Activated CD4-positive, alpha-beta T cell treated with anti-CD3 and anti-CD28 coated beads, Interleukin-2, amount 10 ng/mL, durations not matched to agents 7 days and 5 days (primary cell): ENCODE data around the gene CCDC158. TPM values are rescaled to one million over a fixed set of nuclear protein-coding genes. Genes with fewer than 3 reads are reported as not detected.
"Not testable (repeated sequence)": the region's sequence is repeated elsewhere in the genome, so short reads cannot be mapped to it uniquely, and the experiment has no call there.

ENCODE experiments used
- CTCF ChIA-PET: fragments of 350-600 bp; sonication (Branson Sonifier 250); formaldehyde crosslinking; loops from one replicate; lab custom pipeline; 2021; ENCODE audit warnings: antibody characterized with exemption; lab: Charles Lee
- POLR2A ChIA-PET: fragments of 350-600 bp; sonication (Branson Sonifier 250); formaldehyde crosslinking; loops from one replicate; lab custom pipeline; 2021; ENCODE audit warnings: antibody characterized with exemption; lab: Charles Lee
- DNase-seq: peaks from one replicate; pipeline ENCODE4 v3.0.0-alpha.2; 2020
- H3K27ac Mint-ChIP-seq: one replicate; pipeline ENCODE4 v1.8.0; 2021; ENCODE audit warnings: mild to moderate bottlenecking, moderate library complexity, mixed read lengths
- H3K27me3 Mint-ChIP-seq: one replicate; pipeline ENCODE4 v1.8.0; 2021; ENCODE audit warnings: mixed read lengths
- H3K36me3 Mint-ChIP-seq: one replicate; pipeline ENCODE4 v1.8.0; 2021; ENCODE audit warnings: low read depth, mixed read lengths
- H3K4me1 Mint-ChIP-seq: one replicate; pipeline ENCODE4 v1.8.0; 2021; ENCODE audit warnings: mixed read lengths
- H3K4me3 Mint-ChIP-seq: one replicate; pipeline ENCODE4 v1.8.0; 2021; ENCODE audit warnings: mild to moderate bottlenecking, moderate library complexity, mixed read lengths
- H3K9me3 Mint-ChIP-seq: one replicate; pipeline ENCODE4 v1.8.0; 2021; ENCODE audit warnings: mixed read lengths
- total RNA-seq, 2 experiments: library from RNA; stranded (reverse); gene quantifications; one replicate each; pipeline ENCODE4 v1.2.3, GENCODE V29; 2021

CCDC158 gene
- total RNA-seq, 2 experiments from 2014 or later, result not detected

DNA sequence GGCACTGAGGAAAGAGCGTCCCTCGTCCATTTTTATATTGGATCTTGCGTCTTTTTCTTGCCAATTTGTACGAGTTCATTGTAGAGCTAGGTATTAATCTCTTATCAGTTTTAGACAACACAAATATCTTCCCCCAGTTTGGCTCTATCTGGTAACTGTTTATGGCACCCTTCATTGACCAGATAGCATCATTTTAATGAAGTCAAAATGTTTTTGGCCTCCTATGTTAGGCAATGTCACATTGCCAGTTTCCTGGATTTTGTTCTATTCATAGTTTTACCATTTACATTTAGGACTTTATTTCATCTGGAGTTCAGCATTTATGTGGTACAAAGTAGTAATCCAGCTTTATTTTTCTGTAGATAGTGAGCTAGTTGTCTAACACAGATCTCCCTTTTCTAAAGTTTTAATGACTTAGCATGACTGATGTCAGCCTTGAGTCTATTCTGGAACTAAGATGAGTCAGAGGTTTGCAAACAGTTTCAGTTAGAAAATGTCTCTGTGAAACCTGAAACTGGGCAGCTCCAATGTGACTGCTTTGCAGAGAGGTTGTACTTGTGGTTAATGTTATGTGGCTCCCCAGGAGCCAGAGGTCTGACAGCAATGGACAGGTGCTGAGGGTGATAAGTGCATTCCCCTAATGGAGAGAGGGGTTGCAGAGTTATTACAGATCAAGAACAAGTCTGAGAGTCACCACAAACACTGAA, 119.7 kb downstream of the CCDC158 start:
- Mint-ChIP-seq H3K9me3 (peaks cover 18% of the 10 kb centered on the region), H3K4me1 (peaks cover 45% of the 10 kb centered on the region), H3K27me3 (peaks cover 19% of the 10 kb centered on the region), H3K27ac (peak overlapping the region; percentile 9), H3K4me3 (no peak overlapping the region), H3K36me3 (peaks cover 11% of the 10 kb centered on the region)
- CTCF ChIA-PET, result interaction anchor here (0.6 to 0.8 kb wide), 3 partner anchors 29 to 1293 kb away, joined by 3 to 4 read pairs (median 3); no protein-coding TSS in a partner anchor
- POLR2A ChIA-PET, result no interaction called here
- peak; percentile 38 for DNase-seq

DNA sequence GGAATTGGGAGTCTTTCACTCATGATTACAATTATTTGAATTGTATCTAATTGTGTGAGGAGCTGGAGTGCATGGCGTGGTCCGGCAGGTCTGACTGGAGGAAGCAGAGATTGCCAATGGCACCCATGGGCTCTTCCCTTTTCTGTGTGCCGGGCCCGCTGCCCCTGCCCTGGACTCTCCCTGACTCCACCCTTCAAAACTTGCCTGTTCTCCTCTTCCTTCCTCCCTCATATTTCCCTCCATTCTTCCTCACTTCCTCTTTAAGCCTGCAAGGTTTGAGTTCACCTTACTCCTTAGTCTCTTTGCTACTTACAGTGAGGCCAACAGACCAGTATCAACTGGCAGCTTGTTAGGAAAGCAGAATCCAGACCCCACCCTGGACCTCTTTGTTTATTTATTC, 120.9 kb downstream of the CCDC158 start:
- DNase-seq, result no peak
- H3K27me3 Mint-ChIP-seq, result peaks cover 19% of the 10 kb centered on the region
- H3K27ac Mint-ChIP-seq, result no peak overlapping the region
- H3K4me3 Mint-ChIP-seq, result no peak overlapping the region
- CTCF ChIA-PET, result no interaction called here
- peaks cover 25% of the 10 kb centered on the region for H3K9me3 Mint-ChIP-seq
- POLR2A ChIA-PET, result no interaction called here
- H3K4me1 Mint-ChIP-seq, result peaks cover 36% of the 10 kb centered on the region
- peaks cover 11% of the 10 kb centered on the region for H3K36me3 Mint-ChIP-seq

DNA sequence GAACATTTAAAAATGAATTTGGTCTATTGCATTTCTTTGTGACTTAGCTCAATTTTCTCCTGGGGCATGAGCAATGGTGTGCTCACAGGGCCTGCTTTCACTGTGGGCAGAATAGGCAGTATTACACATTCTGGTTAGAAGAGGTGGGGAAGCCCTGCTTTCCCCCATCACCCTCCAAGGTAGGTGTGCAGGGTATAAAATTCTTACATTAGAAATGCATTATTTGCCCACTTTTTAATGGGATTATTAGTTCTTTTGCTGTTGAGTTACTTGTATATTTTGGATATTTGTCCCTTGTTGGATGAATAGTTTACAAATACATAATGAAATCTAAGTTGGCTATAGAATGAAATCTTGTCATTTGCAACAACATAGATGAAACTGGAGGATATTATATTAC, 122.7 kb downstream of the CCDC158 start:
- ChIA-PET POLR2A (no interaction called here), CTCF (no interaction called here)
- peaks cover 21% of the 10 kb centered on the region for H3K27me3 Mint-ChIP-seq
- no peak for DNase-seq
- H3K9me3 Mint-ChIP-seq, result peaks cover 29% of the 10 kb centered on the region
- peaks cover 9% of the 10 kb centered on the region for H3K36me3 Mint-ChIP-seq
- no peak overlapping the region for H3K4me3 Mint-ChIP-seq
- peaks cover 24% of the 10 kb centered on the region for H3K4me1 Mint-ChIP-seq
- H3K27ac Mint-ChIP-seq, result no peak overlapping the region

DNA sequence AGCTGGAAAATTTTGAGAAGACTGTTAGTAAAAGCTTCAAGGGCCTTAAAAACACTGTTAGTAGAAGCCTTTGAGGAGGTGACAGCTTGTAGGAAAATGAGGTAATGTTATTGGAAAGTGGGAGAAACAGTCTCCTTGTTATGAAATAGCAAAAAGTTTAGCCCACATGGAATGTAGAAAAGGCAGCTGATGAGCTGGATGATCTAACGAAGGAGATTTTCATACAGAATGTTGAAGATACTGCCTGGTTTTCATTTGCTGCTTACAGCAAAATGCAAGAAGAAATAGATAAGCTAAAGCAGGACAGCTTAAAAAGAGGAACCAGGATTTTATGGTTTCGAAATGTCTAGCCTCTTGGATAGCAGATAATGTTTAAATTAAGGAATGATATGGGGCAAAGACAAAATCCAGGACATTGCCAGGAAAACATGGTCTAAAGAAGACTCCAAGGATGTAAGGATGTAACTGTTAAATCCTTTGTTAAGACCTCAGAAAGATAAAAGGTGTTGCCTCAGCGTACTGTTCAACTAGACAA, 124.6 kb downstream of the CCDC158 start:
- peaks cover 29% of the 10 kb centered on the region for H3K9me3 Mint-ChIP-seq
- ChIA-PET CTCF (interaction anchor here (1.0 to 1.3 kb wide), 2 partner anchors 9 to 81 kb away, joined by 4 read pairs; no protein-coding TSS in a partner anchor), POLR2A (no interaction called here)
- DNase-seq, result no peak
- no peak overlapping the region for H3K27ac Mint-ChIP-seq
- no peak overlapping the region for H3K4me3 Mint-ChIP-seq
- peaks cover 7% of the 10 kb centered on the region for H3K36me3 Mint-ChIP-seq
- peaks cover 9% of the 10 kb centered on the region for H3K4me1 Mint-ChIP-seq
- peaks cover 18% of the 10 kb centered on the region for H3K27me3 Mint-ChIP-seq

DNA sequence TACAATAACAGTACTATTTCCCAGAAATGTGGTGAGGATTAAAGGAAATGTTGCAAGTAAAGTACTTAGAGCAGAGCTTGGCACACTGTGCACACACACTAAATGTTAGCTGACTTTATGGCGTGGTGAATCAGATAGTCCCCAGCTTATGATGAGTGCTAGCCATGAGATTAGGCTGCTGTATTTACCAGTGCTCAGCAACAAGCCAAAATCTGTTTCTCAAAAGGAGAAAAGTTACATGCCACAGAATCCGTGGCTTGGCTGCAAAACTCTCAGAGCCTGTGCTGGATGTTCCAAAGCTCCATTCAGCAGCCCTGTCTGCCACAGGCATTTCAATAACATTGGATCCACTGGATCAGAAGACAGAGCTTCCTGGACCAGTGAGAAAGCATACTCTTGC, 127.2 kb downstream of the CCDC158 start:
- Mint-ChIP-seq H3K9me3 (peaks cover 28% of the 10 kb centered on the region), H3K36me3 (peaks cover 3% of the 10 kb centered on the region), H3K4me3 (no peak overlapping the region), H3K4me1 (no peaks in the 10 kb centered on the region), H3K27me3 (peaks cover 18% of the 10 kb centered on the region), H3K27ac (no peak overlapping the region)
- CTCF ChIA-PET, result interaction anchor here (1.4 to 3.3 kb wide), 2 partner anchors 12 to 50 kb away, joined by 4 to 11 read pairs; partner anchors contain the start of gene STBD1
- DNase-seq, result no peak
- POLR2A ChIA-PET, result no interaction called here

DNA sequence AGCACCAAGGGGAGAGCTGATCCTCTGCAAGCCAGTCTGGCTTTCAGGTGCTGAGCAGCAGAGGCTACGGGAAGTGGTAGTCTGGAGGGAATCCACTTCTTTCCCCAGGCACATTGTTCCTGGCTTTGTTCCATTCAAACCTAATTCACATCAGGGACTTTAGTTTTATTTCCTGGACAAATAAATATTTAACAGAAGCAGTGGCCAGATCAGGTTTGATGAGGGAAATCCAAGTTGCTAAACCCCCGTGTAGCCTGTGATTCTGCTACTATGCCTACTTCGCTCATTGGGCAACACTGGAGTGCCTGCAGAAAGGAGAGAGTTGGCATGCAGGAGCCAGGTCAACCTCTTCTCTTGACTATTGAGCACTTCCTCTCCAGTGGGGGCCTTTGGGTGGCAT, 128.2 kb downstream of the CCDC158 start:
- CTCF ChIA-PET, result interaction anchor here (0.9 to 3.3 kb wide), 2 partner anchors 13 to 15 kb away, joined by 3 to 11 read pairs; partner anchors contain the start of gene STBD1

DNA sequence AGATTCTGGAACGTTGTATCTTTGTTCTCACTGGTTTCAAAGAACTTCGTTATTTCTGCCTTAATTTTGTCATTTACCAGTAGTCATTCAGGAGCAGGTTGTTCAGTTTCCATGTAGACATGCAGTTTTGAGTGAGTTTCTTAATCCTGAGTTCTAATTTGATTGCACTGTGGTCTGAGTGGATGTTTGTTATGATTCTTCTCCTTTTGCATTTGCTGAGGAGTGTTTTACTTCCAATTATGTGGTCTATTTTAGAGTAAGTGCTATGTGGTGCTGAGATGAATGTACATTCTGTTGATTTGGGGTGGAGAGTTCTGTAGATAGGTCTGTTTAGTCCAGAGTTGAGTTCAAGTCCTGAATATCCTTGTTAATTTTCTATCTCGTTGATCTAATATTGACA, 133.1 kb downstream of the CCDC158 start:
- H3K9me3 Mint-ChIP-seq, DNase-seq, H3K36me3 Mint-ChIP-seq, H3K27ac Mint-ChIP-seq, H3K4me1 Mint-ChIP-seq, H3K4me3 Mint-ChIP-seq, POLR2A ChIA-PET: not testable (repeated sequence)
- H3K27me3 Mint-ChIP-seq, result peaks cover 26% of the 10 kb centered on the region
- CTCF ChIA-PET, result interaction anchor here (1.6 kb wide), 1 partner anchor 8 kb away, joined by 4 read pairs; no protein-coding TSS in a partner anchor

More for the DNA sequence above, 128.2 kb downstream of the CCDC158 start:
- Mint-ChIP-seq H3K27me3 (peaks cover 20% of the 10 kb centered on the region), H3K4me1 (no peaks in the 10 kb centered on the region), H3K36me3 (no peaks in the 10 kb centered on the region), H3K4me3 (no peak overlapping the region), H3K27ac (no peak overlapping the region), H3K9me3 (peaks cover 20% of the 10 kb centered on the region)
- DNase-seq, result no peak
- POLR2A ChIA-PET, result no interaction called here

DNA sequence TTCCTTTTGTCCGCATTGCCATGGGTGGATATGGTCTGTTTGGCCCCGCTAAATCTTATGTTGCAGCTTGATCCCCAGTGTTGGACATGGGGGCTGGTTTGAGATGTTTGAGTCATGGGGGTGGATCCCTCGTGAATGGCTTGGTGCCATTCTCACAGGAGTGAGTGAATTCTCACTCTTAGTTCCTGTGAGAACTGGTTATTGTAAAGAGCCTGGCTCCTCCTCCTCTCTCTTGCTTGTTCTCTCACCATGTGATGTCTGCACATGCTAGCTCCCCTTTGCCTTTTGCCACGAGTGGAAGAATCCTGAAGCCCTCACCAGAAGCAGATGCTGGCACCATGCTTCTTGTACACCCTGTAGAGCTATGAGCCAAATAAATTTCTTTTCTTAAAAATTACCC, 137.0 kb downstream of the CCDC158 start:
- peaks cover 21% of the 10 kb centered on the region for H3K27me3 Mint-ChIP-seq
- POLR2A ChIA-PET, result no interaction called here
- no peak overlapping the region for H3K4me3 Mint-ChIP-seq
- H3K36me3 Mint-ChIP-seq, result no peaks in the 10 kb centered on the region
- H3K4me1 Mint-ChIP-seq, result no peaks in the 10 kb centered on the region
- CTCF ChIA-PET, result interaction anchor here (0.6 kb wide), 2 partner anchors 355 to 543 kb away, joined by 3 read pairs; no protein-coding TSS in a partner anchor
- H3K9me3 Mint-ChIP-seq, result peaks cover 3% of the 10 kb centered on the region
- no peak for DNase-seq
- no peak overlapping the region for H3K27ac Mint-ChIP-seq

DNA sequence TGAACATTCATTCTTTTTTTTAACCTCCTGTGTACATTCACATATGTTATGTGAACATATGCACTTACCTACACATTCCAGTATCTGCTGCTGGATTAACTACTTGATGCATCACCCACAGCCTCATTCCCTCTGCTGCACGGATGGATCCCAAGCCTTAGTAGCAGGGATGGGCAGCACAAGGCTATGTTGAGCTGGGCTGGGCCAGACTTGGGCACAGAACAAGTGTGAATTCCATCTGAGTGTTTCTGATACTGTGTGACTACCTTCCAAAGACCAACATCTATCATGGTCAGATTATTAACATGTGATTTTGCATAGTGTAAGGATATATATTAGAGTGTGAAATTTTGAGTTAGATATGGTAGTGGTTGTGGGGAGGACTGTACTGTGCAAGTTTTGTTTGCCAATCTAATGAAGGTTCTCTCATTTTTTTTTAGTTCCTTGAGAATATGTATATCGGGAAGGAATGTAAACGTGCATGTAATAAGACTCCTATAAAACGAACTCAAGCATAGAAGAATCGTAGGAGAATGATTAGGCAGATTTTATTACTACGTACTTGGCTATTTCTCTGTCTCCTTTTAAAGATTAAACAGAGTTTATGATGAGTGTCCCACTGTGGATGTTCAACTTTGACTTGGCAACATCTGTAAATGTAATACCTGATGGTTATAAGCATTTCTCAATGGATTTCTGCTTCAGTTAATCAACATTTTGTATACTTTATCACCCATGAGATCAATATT, 137.8 kb downstream of the CCDC158 start:
- POLR2A ChIA-PET, result no interaction called here
- H3K36me3 Mint-ChIP-seq, result no peaks in the 10 kb centered on the region
- no peak for DNase-seq
- H3K27ac Mint-ChIP-seq, result no peak overlapping the region
- H3K27me3 Mint-ChIP-seq, result peaks cover 21% of the 10 kb centered on the region
- CTCF ChIA-PET, result interaction anchor here (0.6 kb wide), 1 partner anchor 542 kb away, joined by 3 read pairs; no protein-coding TSS in a partner anchor
- H3K4me3 Mint-ChIP-seq, result no peak overlapping the region
- no peaks in the 10 kb centered on the region for H3K4me1 Mint-ChIP-seq
- peaks cover 3% of the 10 kb centered on the region for H3K9me3 Mint-ChIP-seq

DNA sequence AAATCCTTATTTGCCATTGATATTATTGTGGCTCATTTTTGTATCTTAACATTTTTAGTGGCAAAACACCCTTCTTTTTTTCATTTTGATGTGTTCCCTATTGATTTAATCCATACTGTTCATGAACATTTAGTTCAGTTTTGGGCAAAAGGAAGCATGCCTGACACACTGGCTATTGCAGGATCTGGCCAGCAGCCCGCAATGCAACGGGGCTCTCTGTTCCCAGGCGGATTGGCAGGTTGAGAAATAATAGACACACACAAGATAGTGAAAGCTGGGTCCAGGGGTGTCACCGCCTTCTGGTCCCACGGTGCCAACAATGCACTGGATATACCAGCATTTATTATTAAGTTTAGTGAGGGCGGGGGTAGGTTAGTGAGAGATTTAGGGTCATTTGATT, 139.3 kb downstream of the CCDC158 start:
- H3K9me3 Mint-ChIP-seq, DNase-seq, H3K36me3 Mint-ChIP-seq, H3K27ac Mint-ChIP-seq, H3K4me1 Mint-ChIP-seq, CTCF ChIA-PET, H3K4me3 Mint-ChIP-seq, H3K27me3 Mint-ChIP-seq, POLR2A ChIA-PET: not testable (repeated sequence)

DNA sequence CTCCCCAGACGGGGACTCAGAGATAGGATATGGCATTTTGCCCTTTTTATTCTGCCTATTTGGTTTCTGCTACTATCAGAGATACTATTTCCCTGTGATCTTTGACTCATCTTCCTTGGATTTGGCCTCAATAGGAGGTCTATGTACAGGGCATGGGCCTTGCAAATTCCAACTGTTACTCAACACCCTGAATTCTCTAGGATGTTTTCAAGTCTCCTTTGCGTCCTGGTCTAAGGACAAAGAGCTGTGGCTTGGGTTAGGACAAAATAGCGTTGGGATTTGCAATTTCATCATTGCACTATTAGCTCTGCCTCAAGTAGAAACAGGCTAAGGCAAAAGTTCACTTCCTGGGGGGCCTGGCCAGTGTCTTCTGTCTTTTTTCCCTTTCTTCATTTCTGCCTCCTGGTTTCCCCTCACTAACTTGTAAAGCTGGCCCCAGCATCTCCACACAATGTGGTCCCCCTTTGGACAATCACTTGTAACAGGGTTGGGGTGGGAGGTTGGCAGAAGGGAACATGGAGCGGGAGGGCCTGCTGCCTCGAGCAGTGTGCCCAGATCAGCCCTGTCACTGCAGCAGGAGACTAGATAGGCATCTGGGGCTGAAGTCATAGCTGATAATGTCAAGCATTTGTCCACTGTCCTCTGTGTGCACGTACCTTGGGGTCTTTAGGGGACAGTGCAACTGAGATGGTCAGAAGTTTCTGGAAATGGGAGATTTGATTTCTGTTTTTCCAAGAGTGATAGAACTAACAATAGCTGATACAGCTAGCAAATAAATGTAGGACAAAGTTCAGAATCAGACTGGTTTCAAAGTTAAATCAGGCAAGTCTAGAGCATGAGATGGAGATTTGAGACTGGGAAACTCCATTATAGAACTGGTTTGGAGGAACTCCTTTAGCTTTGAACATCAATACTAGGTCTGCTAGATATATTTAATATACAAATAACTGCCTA, 140.2 kb downstream of the CCDC158 start:
- no peaks in the 10 kb centered on the region for H3K9me3 Mint-ChIP-seq
- H3K27me3 Mint-ChIP-seq, result peaks cover 10% of the 10 kb centered on the region
- no peak for DNase-seq
- ChIA-PET POLR2A (no interaction called here), CTCF (interaction anchor here (0.6 to 1.3 kb wide), 2 partner anchors 97 to 129 kb away, joined by 3 read pairs; no protein-coding TSS in a partner anchor)
- no peaks in the 10 kb centered on the region for H3K36me3 Mint-ChIP-seq
- H3K4me3 Mint-ChIP-seq, result no peak overlapping the region
- no peaks in the 10 kb centered on the region for H3K4me1 Mint-ChIP-seq
- no peak overlapping the region for H3K27ac Mint-ChIP-seq

DNA sequence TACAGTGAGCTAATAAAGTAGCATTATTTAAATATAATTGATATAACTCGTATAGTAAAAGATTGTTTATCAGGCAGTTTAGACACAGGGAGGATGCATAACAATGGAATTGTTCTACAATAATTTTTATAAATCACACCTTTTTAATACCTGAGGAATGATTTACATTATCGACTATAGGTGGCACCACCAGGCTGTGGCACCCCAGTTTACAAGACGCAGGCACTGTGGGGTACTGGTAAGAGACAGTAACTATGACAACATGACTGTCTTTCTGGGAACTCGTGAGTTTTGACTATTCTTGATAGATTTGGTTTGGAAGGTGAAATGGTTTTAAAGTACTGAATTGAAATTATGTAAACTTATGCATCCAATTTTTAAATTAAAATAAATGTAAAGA, 141.5 kb downstream of the CCDC158 start:
- Mint-ChIP-seq H3K36me3 (no peaks in the 10 kb centered on the region), H3K4me1 (no peaks in the 10 kb centered on the region), H3K27me3 (peaks cover 14% of the 10 kb centered on the region), H3K4me3 (no peak overlapping the region), H3K9me3 (no peaks in the 10 kb centered on the region), H3K27ac (no peak overlapping the region)
- ChIA-PET POLR2A (no interaction called here), CTCF (interaction anchor here (1.3 to 1.5 kb wide), 2 partner anchors 27 to 98 kb away, joined by 3 read pairs; partner anchors contain the start of gene STBD1)
- peak; percentile 21 for DNase-seq
